HG03159 (cell line): ENCODE measurements around the gene GUK1.
A peak's percentile ranks its signal among the peaks of the same experiment; 100 is the strongest.
"Not testable (repeated sequence)": the region's sequence is repeated elsewhere in the genome, so short reads cannot be mapped to it uniquely, and the experiment has no call there.

Source experiments
- ATAC-seq: cut with Tn5 transposase; IDR thresholded peaks from one replicate; pipeline ENCODE4 v1.9.1; 2021; ENCODE audit warnings: mild to moderate bottlenecking, moderate library complexity; ENCODE audit not compliant: unreplicated experiment

The GUK1 gene

DNA sequence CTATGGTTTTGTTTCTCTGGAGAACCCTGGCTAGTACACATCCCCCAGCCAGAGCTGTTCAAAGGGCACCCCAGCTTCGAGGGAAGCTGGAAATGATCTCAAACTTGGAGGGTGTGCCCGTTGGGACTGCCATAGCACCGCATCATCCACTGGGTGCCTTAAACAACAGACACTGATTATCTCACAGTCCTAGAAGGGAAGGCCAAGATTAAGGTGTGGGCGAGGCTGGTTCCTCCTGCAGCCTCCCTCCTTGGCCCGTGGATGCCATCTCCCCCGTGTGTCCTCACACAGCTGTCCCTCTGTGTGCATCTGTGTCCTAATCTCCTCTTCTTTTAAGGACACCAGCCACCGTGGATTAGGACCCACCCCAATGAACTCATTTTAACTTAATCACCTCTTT is 21.3 kb downstream of the GUK1 start:
- no peak for ATAC-seq

- no peak for ATAC-seq
Measured at GRCh38 chr1:228161866-228162265, 21.8 kb downstream of the GUK1 start.

DNA sequence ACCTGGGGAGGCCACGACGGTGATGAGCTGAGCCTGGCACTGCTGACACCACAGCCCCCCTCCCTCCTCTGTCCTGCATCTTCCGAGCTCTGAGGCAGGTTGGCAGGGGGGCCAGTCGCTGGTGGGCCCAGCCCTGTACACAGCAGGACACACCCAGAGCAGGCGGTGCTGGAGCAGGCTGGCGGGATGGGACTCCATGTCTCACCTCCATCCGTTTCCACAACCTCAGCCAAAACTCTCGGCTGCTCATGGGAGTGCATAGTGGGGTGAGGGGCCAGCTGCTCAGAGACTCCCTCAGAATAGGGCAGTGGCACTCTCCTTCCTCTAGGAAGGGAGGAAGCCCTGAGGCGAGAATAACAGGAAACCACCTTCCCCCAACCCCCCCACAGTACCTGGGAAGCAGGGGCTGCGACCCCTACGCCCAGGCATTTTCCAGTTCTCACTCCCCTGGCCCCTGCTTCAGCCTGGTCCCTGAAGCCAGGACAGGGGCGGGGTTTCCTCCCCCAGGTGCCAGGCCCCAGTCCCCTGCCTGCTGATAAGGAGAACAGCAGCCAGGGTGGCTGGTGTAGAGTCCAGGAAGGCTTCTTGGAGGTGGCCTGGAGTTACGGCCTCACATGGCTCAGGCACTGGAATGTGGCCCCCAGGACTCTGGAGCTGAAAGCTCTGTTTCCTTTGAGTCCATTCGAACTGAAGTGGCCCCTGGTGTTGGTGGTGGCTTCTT is 22.4 kb downstream of the GUK1 start:
- no peak for ATAC-seq

DNA sequence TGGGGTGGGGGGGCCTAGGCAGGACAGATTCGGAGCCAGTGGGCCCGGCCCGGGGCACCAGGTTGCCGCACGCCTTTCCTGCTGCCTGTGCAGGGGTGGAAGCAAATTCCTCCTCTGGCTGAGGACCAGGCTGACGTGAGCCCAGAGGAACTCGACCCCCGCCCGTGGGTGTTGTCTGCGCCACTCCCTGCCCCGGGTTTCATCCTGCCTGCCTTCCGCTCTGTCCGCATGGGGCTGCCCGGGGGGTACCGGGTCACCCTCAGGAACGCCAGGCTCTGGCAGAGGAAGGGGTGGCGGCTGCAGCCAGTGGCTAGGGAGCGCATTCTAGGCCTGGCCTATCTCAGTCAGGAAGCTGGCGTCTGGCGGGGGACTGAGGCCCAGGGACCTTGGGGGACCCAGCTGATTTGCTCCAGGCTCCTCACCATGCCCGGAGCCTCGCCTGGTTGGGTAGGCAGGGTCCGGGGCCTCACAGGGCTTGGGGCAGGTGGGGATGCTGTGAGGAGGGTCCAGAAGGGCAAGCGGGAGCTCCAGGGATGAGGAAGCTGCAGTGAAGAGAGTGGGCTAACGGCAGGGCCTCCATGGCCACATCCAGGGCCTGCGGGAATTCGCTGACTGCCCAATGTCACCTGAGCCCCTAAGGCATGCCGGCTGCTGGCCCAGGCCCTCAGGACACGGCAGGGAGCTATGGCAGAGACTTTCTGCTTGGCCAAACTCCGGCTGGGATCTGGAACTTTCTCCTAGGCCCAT is 23.1 kb downstream of the GUK1 start:
- no peak for ATAC-seq

GRCh38 chr1:228163776-228164519 is 23.9 kb downstream of the GUK1 start:
- no peak for ATAC-seq

GRCh38 chr1:228164561-228165371 is 24.7 kb downstream of the GUK1 start:
- ATAC-seq, result peak; percentile 0

DNA sequence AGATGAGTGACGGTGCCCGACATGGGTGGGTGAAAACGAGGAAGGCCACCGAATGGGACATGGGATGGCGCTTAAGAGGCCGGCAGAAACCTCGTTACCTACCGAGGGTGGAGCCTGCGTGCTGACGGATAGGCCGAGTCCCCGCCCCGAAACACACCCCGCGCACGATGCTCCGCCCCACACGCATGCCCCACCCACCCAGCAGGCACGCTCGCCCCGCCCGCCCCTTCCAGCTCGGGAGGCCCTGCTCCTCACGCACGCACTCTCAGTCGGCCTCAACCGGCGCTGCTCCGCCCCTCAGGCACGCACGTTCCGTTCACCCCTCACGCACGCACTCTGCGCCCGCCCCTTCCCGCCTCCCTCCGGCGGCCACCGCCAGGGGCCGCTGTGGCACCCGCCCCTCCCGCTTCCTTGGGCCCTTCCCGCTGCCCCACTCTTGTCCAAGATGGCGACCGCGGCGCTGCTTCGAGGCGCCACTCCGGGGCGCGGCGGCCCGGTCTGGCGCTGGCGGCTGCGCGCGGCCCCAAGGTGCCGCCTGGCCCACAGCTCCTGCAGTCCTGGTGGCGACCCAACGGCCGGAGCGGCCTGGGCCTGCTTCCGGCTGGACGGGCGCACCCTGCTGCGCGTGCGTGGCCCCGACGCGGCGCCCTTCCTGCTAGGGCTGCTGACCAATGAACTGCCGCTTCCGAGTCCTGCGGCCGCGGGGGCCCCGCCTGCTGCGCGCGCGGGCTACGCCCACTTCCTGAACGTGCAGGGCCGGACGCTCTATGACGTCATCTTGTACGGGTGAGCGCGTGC is 25.5 kb downstream of the GUK1 start, which contains the start of gene IBA57:
Gene IBA57 (plus strand): TSS at position 433 of the 798 bp plus-strand sequence. CDS start 13 bp downstream, at position 446.
- ATAC-seq, result peak; percentile 85

DNA sequence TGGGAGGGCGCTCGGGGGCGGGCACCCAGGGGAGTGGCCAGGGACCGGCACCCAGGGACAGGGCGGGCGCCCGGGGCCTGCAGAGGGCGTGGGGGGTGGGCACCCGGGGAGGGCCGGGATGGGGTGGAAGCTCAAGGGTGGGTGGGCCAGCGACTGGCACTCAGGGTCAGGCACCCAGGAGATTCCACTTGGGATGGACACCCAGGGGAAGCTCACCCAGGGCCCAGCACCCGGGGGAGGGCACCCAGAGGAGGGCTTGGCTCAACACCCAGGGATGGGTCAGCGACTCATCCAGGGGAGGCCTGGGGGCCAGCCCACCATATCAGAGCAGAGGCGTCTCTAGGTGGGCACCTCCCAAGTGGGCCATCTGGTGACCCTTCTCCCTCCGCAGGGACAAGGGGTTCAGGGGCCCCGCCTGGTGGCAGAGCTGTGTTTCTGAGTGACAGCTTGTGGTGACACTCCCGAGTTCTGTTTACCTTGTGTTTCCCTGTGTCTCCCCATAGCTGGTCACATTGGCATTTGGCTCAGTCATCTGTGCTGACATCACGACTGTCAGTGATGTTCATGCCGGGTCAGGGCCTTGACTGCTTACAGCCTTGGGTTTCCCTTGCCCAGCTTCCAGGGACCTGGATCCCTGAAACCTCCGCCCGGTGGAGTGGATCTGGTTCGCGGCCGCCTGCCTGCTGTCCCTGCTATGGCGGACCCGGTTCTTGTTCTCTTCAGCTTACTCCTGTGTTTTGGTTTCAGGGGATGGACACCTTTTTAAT is 26.3 kb downstream of the GUK1 start:
- ATAC-seq, result peak; percentile 17

GRCh38 chr1:228168563-228169270 is 28.6 kb downstream of the GUK1 start:
- ATAC-seq, result no peak

DNA sequence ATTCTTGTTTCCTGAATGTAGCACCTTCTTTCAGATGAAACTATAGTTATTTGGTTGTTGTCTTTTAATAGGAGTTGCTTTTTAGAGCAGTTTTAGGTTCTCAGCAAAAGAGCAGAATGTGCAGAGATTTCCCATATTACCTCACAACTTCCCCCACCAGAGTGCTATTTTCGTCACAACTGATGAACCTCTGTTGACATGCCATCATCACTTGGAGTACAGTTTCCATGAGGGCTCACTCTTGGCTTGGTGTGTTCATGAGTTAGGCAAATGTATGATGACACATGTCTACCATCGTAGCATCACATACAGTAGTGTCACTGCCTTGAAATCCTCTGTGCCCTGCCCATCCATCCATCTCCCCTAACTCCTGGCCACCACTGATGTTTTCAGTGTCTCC is 29.3 kb downstream of the GUK1 start:
- no peak for ATAC-seq

DNA sequence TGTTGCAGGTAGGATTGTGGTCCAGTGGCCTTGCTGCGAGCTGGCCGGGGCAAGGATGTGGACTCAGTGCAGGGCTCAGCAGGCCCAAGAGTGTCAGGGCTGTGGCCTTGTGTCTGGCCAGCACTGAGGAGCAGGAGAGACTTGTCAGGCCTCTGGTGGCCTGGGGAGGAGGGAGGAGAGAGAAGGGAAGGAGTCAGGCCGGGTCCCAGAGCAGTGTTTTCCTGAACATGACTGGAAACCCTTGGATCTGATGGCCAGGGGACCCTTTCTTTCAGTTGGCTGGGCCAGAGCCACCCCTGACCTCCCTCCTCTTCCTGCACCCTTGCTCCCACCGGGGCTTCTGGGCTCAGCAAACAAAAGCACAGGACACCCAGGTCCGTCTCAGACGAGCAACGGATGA is 30.6 kb downstream of the GUK1 start:
- ATAC-seq, result no peak

DNA sequence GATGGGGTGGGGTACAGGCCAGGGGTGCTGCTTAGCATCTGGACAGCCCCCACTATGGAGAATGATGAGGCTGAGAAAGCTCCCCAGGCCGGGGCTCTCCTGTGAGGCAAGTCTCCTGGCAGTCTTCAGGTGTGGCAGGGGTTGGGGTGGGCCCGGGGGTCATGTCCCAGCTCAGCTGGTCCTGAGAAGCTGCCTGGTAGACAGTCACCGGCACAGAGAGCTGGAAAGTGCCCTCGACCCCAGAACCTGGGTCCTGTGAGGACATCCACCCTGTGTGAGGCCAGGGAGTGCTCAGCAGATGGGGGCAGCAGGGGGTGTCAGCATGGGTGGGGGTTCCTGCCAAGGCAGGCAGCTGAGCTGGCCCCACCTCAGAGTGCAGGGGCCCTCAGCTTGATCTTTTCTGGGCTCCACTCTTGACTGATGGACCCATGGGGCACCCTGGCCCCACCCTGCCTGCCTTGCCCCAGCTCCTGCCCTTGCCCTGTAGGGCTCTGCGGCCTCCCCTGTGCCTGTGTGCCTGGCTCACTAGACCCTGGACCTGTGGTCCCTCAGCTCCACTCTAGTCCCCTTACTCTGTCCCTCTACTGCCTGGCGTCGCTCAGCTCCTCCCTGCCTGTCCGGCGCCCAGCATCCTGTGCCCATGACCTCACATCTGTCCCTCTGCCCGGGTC is 31.3 kb downstream of the GUK1 start:
- ATAC-seq, result no peak

- no peak for ATAC-seq
Measured at GRCh38 chr1:228172591-228173527, 32.8 kb downstream of the GUK1 start.

- ATAC-seq, result not testable (repeated sequence)
Measured at GRCh38 chr1:228173528-228174481, 33.7 kb downstream of the GUK1 start.

DNA sequence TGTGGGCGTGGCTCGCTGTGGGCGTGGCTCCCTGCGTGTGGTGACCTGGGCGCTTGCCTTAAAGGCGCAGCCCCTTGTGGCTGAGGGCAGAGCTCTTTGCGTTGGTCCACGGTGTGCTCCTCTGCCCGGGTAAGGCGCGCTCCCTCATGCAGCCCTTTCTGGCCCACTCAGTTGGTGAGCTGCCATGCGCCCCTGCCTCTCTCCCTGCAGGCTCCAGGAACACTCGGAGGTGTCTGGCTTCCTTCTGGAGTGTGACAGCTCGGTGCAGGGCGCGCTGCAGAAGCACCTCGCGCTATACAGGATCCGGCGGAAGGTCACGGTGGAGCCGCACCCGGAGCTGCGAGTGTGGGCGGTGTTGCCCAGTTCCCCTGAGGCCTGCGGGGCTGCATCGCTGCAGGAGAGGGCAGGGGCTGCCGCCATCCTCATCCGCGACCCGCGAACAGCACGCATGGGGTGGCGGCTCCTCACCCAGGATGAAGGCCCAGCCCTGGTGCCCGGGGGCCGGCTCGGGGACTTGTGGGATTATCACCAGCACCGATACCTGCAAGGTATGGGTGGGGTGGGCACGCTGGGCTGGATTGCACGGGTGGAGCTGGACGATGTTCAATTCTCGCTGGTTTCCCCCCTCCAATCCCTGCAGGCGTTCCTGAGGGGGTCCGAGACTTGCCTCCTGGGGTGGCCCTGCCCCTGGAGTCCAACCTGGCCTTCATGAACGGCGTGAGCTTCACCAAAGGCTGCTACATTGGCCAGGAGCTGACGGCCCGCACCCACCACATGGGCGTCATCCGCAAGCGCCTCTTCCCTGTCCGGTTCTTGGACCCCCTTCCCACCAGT is 34.6 kb downstream of the GUK1 start:
- ATAC-seq, result no peak
